EL (cell line): Measurements from ENCODE around the gene KIF5C.
A peak's percentile ranks its signal among the peaks of the same experiment; 100 is the strongest.
"Not testable (repeated sequence)": the region's sequence is repeated elsewhere in the genome, so short reads cannot be mapped to it uniquely, and the experiment has no call there.

ENCODE experiments used
- DNase-seq: peaks from one replicate; pipeline ENCODE4 v3.0.0-alpha.2; 2016

Gene KIF5C

DNA sequence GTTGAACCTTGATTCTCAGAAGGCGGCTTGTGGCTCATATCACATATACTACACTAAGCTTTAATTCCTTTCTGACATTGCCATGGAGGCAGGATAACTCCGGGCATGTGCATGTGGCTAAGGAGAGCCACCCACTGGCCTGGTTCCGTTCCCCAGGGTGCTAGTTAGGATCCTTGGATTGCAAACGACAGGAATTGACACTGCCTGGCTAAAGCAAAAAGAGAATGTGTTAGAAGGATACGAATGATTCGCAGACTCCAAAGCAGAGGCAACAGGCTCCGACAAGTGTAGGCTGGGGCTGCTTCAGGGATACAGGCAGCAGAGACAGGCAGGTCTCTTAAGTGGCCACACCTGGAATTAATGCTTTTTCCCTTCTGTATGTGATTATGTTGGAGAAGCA, 92.0 kb downstream of the KIF5C start:
- no peak for DNase-seq

GRCh38 chr2:148967578-148967977, 92.6 kb downstream of the KIF5C start:
- no peak for DNase-seq

GRCh38 chr2:148968301-148968700, 93.3 kb downstream of the KIF5C start:
- DNase-seq: no peak

- no peak for DNase-seq
Observed at GRCh38 chr2:148968776-148969319, 93.8 kb downstream of the KIF5C start.

- no peak for DNase-seq
Observed at GRCh38 chr2:148969659-148970061, 94.6 kb downstream of the KIF5C start.

- no peak for DNase-seq
Observed at GRCh38 chr2:148970385-148970784, 95.4 kb downstream of the KIF5C start.

DNA sequence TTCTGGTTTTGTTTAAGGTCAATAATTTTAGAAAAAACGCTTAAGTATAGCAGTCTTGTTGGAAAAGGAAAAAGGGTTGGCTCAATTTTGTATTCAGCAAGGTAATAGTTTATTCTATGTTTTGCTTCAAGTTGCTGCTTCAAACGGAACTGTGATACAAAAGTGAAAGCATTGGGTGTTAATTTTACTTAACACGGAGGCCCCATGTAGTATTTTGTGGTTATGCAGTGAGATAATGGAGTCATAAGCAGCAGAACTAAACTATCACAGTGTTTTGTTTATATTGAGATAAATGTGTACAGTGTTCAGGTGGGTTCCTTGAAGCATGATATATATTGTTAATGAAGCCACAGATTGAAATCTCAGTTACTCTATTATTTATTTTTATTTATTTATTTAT, 96.5 kb downstream of the KIF5C start:
- no peak for DNase-seq

DNA sequence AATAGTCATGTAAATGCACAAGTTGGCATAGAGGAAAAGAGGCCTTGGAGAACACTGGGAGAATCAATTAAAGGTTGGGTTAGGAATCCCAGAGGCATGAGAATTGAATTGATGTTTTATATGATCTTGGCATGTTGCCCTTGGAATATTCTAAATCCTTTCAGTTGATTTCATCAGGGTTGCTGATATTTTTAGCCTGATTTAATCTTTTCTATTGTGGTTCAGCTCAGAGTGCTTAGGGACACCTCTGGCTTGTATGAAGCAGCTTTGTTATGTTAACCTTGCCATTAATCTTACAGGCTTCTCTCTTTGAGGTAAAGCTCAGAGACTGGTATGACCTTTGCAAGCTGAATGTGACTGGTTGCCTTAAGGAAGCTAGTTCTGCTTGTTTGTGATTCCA, 99.1 kb downstream of the KIF5C start:
- no peak for DNase-seq

DNA sequence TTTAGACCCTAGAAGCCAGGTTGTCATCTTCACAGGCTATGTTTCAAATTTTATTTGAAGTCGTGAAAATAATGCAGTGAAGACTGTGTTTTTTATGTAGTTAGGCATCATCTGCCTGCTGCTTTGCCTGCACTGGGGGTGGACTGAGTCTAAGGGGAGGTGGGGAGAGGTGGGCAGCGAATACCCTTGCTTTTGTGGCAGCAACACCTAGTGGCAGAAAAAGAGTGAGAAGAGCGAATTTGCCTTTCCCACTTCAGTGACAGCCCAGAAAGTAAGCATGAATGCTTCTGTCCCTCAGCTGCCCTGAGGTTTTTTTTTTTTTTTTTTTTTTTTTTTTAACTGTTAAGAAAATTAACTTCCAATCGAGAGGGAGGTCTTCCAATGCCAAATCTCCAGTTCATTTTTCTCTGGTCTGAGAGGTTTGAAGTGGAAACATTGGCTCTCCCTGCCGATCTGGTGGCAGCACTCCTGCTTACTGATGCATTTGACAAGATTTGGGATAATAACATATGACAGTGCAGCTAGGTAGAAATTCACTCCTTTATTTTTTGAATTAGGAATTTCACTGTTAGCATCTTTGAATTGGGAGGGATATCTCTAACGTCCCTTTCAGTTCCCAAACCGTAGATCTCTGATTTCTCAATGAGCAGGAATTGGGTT, 103.1 kb downstream of the KIF5C start:
- no peak for DNase-seq

DNA sequence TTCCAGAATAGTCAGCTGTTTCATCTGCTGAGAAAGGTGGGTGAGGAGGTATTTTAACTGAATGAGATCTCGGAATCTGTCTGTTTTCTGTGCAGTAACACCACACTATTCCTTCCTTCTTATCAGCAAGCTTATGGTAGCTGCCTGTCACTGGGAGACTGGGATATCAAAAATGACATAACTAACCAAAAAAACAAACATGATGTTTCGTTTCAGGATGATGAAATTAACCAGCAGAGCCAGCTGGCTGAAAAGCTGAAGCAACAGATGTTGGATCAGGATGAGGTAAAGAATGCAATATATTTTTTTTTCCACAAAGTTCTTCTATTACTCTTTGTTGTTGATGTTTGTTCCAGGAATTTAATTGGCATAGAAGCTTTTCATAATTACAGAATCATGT, 103.7 kb downstream of the KIF5C start:
- no peak for DNase-seq

DNA sequence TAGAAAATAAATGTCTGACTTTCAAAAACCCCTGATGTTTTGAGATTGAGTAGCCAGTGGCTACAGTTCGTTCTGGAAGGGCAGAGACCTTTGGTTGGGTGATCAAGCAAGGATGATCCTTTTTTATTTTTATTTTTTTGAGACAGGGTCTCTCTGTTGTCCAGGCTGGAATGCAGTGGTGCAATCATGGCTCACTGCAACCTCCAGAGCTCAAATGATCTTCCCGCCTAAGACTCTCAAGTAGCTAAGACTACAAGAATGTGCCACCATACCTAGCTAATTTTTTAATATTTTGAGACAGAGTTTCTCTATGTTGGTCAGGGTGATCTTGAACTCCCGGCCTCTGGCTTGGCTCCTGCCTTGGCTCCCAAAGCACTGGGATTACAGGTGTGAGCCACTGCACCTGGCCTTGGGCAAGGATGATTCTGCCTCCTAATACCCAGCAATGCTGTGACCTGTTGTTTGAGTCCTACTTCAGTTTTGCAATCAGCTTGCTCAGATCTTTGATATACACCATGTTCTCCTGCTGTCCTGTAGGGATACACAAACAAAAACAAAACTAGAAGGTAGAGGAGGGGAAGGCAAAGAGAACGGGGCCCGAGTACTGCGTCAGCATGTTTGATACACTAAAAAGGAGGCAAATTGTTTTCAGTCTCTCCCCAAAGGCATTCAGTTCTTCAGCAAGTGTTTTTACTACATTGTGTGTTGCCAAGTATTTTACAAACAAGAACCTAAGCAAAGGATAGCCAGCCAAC, 104.3 kb downstream of the KIF5C start:
- DNase-seq: no peak

DNA sequence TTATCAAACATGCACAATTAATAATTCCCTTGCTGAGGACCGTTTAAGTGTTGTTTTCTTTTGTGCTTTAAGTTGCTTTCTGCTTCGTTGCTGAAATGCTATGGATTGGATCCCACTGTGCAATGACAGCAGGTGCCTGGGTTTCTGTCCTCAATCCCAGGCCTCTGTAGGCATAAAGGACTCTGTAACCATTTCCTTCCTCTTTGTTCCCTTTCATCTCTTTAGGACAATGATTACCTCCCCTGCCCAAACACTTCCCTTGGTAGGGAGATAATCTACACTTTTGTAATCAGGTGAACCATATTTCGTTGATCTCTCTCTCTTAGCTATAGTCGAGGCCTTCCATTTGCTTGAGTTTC, 104.9 kb downstream of the KIF5C start:
- DNase-seq: no peak

GRCh38 chr2:148980496-148980895, 105.5 kb downstream of the KIF5C start:
- DNase-seq: not testable (repeated sequence)

DNA sequence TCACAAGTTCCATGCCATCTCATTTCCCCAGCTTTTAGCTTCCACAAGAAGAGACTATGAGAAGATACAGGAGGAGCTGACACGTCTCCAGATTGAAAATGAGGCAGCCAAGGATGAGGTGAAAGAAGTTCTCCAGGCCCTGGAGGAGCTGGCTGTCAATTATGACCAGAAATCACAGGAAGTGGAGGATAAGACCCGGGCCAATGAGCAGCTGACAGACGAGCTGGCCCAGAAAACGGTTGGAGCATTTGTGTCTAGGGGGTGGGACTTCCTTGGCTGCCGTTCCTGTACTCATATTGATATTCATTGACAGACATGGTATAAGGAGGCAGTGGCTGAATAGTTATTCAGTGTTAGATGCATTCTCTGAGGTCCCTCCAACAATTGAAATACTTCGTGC, 106.3 kb downstream of the KIF5C start:
- DNase-seq: no peak

DNA sequence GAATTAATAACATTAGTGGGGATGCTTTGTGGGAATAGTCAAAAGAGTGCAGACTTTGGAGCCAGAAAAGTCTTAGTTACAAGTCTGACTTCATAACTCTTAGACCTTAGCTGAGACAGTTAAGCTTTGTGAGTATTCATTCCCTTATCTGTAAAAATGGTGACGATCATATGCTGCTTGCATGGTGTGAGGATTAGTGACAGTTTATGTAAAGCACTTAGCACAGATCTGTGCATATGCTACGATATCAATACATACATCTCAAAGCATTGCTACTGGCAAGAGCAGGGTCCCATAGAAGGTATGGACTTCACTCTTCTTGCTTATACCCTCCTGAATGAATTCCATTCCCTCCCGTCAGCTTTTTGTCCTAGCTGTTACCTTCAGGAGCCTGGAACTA, 106.8 kb downstream of the KIF5C start:
- DNase-seq: no peak

DNA sequence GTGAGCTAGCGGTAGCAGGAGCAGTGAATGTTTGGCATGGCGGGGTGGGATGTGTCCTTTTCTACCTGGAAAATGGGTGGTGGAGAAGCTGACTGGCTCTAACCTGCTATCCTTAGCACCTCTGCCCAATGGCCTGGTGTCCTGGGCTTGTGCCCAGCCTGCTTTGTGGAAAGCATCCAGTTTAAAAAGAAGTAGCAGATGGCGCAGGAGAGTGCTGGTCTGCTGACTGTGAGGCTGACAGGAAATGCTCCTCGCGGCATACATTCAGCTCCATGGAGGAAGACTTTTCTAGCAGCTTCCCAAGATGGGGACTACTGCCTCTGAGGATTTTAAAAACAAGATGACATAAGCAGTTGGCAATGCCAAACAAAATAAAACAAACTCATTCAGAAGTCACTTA, 107.3 kb downstream of the KIF5C start:
- DNase-seq: no peak

DNA sequence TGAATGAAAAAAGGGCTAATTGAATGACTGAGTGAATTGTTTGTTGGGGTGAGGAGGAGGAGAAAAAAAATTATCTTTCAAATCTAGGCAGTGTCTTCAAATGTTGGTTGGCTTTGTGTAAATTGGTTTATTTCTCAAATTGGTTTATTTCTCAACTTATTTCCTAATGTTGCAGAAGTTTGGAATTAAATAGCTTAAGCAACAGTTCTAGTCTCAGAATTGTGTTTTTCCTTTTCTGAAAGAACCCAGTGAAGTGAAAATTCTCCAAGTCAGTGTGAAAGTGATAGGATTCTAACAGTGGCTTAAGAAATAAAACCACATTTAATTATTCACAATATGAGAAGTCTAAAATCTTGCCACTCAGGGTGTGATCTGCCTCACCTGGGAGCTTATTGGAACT, 108.9 kb downstream of the KIF5C start:
- DNase-seq: no peak

DNA sequence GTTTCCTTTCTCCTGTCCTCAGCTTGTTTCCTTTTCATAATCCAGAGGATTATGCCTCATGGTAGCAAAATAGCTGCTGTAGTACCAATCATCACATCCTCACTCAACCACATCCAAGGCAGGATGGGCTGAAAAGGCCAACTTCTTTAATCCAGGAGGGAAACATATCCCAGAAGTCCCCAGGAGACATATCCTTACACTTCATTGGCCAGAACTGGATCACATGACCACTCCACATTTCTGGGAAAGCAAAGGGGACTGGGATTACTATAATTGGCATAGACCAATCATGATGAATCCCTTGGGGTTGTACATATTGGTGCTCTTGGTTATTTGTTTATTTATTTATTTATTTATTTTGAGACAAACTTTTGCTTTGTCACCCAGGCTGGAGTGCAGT, 109.4 kb downstream of the KIF5C start:
- no peak for DNase-seq

DNA sequence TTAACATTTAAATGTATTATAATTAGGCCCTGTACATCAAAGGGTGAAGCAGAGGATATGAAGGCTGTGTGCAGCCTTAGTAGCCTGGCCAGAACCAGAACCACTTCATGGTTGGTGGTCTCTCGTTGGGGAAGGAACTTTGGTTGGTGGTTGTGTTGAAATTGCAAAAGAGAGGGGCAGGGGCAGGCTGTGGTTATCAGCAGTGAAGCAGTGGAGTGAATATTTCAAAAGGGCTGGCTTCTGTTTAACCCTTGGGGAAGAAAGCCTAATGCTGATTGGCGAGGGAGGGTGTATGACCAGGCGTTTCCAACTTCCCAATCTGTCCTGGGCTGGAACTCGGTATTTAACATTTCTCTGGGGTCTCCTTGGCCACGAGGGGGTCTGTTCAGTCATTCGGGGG, 112.3 kb downstream of the KIF5C start:
- DNase-seq: no peak

DNA sequence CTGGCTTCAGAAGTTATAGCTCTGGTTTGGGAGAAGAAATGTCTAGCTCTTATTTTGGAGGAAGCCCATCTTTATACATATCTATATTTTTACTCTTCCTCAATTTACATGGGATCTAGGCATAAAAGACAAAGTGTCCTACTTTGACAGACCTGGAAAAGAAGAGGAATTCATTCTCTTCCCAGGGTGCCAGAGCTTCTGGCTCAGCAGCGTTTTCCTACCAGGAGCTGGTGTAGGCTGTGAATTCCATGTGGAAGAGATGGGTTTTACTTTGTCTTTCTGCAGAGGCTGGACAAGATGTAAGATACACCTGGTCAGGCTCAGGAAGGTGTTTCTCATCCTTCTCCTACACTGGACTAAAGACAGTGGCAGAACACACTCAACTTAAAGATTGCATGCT, 113.3 kb downstream of the KIF5C start:
- DNase-seq: no peak

GRCh38 chr2:148989882-148990493, 115.0 kb downstream of the KIF5C start:
- DNase-seq: peak; percentile 75

- DNase-seq: no peak
Observed at GRCh38 chr2:148990968-148991367, 115.9 kb downstream of the KIF5C start.

- DNase-seq: no peak
Observed at GRCh38 chr2:148992448-148992847, 117.4 kb downstream of the KIF5C start.

GRCh38 chr2:148993351-148993750, 118.3 kb downstream of the KIF5C start:
- DNase-seq: no peak
